Upper lobe of left lung (tissue), 6 donors: ENCODE measurements around the gene HECTD4. TPM values are rescaled to one million over a fixed set of nuclear protein-coding genes. Genes with fewer than 3 reads are reported as not detected.

Experiments
- ATAC-seq, 2 donors: fragments of 200-7000 bp; cut with Tn5 transposase; one replicate each; pipeline ENCODE4 v1.9.1; 2022; ENCODE audit warnings: mild to moderate bottlenecking in 2 of 2, moderate library complexity in 2 of 2; ENCODE audit not compliant: low FRiP score in 2 of 2
- DNase-seq, 2 donors: peaks; one replicate each; pipeline ENCODE4 v3.0.0-alpha.2; 2019 to 2020
- H3K27ac ChIP-seq, 4 donors: fragments of 200-600 bp; sonication (generic); one replicate each; pipeline ENCODE4 v1.5.1; 2016 to 2019
- H3K27me3 ChIP-seq, 4 donors: fragments of 200-600 bp; sonication (generic); one replicate each; pipeline ENCODE4 v1.5.1; 2017 to 2019
- H3K36me3 ChIP-seq, 4 donors: fragments of 200-600 bp; sonication (generic); one replicate each; pipeline ENCODE4 v1.5.1; 2016 to 2019
- H3K4me1 ChIP-seq, 4 donors: fragments of 200-600 bp; sonication (generic); one replicate each; pipeline ENCODE4 v1.5.1; 2018 to 2019
- H3K4me3 ChIP-seq, 4 donors: fragments of 200-600 bp; sonication (generic); one replicate each; pipeline ENCODE4 v1.5.1; 2017 to 2019; ENCODE audit warnings: mild to moderate bottlenecking in 2 of 4, moderate library complexity in 1 of 4
- H3K9me3 ChIP-seq, 4 donors: fragments of 200-600 bp; sonication (generic); one replicate each; pipeline ENCODE4 v1.5.1; 2018 to 2019
- EP300 ChIP-seq, 4 donors: sonication (generic); formaldehyde crosslinking; IDR thresholded peaks; one replicate each; pipeline ENCODE4 v1.5.1; 2017; ENCODE audit warnings: antibody characterized with exemption in 4 of 4, control low read depth in 2 of 4
- POLR2A ChIP-seq, 4 donors: fragments of 450-650 bp; IDR thresholded peaks; one replicate each; pipeline ENCODE4 v1.5.1; 2016 to 2017; ENCODE audit warnings: antibody characterized with exemption in 4 of 4, mild to moderate bottlenecking in 2 of 4
- POLR2AphosphoS5 ChIP-seq, 2 donors: sonication (generic); formaldehyde crosslinking; IDR thresholded peaks; one replicate each; pipeline ENCODE4 v1.5.1; 2017; ENCODE audit warnings: antibody characterized with exemption in 2 of 2
- whole genome bisulfite sequencing, 2 donors: methylation state at CpG; one replicate each; pipeline ENCODE4 v1.1.5; 2017 to 2018; 5-methylcytosine and 5-hydroxymethylcytosine counted together
- total RNA-seq, 6 donors: library from RNA; depleted of rRNA in 4 of 6; stranded (reverse); fragments of >200 nt in 4 of 6; gene quantifications; one replicate each; pipeline versions ENCODE4 v1.1.0 to v1.2.1, GENCODE V29; 2016 to 2021
- TF ChIP-seq, protein P1 (sequence below), 6 experiments: fragments of 450-650 bp in 4 of 6; fragments of 200-600 bp in 2 of 6; sonication (generic) in 2 of 6; IDR thresholded peaks; one replicate each; pipeline ENCODE4 v1.5.1; 2016 to 2019; ENCODE audit warnings: antibody characterized with exemption in 6 of 6
- donor health status: DM: no; HTN: no; CAD: no; lungs with moderate emphysema.
- donor health status: DM: no; HTN: yes; CAD: no; lungs with severe emphysema.

The HECTD4 gene
- total RNA-seq, 6 donors from 2014 or later: 34.1 to 196 (median 50.0) TPM

DNA sequence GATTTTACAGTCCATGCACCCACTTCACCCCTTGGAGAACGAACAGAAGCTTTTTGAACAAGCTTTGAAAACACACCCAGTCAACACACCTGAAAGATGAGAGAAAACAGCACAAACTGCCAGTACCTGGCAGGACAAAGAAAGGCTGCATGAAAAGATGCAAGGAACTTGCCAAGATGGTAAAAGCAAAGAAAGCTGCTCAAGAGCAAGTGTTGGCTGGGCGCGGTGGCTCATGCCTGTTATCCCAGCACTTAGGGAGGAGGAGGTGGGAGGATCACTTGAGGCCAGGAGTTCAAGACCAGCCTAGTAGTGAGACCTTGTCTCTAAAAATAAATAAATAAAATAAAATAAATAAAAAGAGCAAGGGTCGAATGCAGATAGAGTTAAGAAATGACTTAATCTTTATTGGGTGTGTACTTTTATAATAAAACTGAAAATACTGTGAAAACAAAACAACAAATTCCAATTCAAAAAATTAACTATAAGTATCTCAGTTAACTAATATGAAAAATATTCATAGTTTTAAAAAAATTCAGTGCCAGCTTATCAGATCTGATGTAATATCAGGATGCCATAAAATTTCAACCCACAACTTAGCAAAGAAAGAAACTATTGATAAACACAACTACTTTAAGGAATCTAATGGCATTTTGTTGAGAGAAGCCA, 59.2 kb downstream of the HECTD4 start:
- H3K4me1 ChIP-seq: peaks cover 0 to 7% (median 2%) of the 10 kb centered on the region in 4 donors
- ATAC-seq: no peak
- 61 to 71% methylated on average over 4 of the region's 4 CpGs for WGBS, 2 donors
- H3K36me3 ChIP-seq: peaks cover 0 to 14% (median 0%) of the 10 kb centered on the region in 4 donors
- no peaks in the 10 kb centered on the region for H3K9me3 ChIP-seq
- no peak overlapping the region for H3K4me3 ChIP-seq
- DNase-seq: no peak
- H3K27ac ChIP-seq: no peak overlapping the region
- no peaks in the 10 kb centered on the region for H3K27me3 ChIP-seq
- no peak for TF ChIP-seq POLR2AphosphoS5 (IDR thresholded peaks at IDR 0.05)
- TF ChIP-seq, protein P1, sequence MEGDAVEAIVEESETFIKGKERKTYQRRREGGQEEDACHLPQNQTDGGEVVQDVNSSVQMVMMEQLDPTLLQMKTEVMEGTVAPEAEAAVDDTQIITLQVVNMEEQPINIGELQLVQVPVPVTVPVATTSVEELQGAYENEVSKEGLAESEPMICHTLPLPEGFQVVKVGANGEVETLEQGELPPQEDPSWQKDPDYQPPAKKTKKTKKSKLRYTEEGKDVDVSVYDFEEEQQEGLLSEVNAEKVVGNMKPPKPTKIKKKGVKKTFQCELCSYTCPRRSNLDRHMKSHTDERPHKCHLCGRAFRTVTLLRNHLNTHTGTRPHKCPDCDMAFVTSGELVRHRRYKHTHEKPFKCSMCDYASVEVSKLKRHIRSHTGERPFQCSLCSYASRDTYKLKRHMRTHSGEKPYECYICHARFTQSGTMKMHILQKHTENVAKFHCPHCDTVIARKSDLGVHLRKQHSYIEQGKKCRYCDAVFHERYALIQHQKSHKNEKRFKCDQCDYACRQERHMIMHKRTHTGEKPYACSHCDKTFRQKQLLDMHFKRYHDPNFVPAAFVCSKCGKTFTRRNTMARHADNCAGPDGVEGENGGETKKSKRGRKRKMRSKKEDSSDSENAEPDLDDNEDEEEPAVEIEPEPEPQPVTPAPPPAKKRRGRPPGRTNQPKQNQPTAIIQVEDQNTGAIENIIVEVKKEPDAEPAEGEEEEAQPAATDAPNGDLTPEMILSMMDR (IDR thresholded peaks at IDR 0.05): no peak
- no peak for TF ChIP-seq EP300 (IDR thresholded peaks at IDR 0.05)
- TF ChIP-seq POLR2A (IDR thresholded peaks at IDR 0.05): no peak

DNA sequence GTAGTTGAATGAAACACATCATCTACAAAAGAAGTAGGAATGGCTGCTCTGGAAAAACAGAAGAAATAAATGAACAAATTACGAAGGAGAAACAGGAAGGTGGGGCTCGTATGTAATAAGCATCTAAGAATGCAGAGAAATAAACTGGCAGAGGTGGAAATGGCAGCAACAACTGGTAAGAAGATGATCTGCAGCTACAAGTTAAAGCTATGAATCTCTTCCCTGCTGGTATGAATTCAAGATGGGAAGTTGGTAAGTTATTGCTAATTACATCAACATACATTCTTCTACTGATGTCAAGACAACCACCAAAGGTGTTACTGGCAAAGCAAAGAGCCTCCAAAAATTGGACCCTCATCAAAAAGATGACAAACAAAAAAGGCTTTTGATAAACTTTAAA, 59.8 kb downstream of the HECTD4 start:
- DNase-seq (no peak), ATAC-seq (no peak)
- Histone ChIP-seq H3K4me1 (peaks cover 0 to 4% (median under 1%) of the 10 kb centered on the region in 4 donors), H3K27ac (no peak overlapping the region), H3K27me3 (no peaks in the 10 kb centered on the region), H3K9me3 (no peaks in the 10 kb centered on the region), H3K36me3 (peaks cover 0 to 14% (median 0%) of the 10 kb centered on the region in 4 donors), H3K4me3 (no peak overlapping the region)
- WGBS, 2 donors: 64 to 74% methylated on average over 2 of the region's 2 CpGs
- TF ChIP-seq POLR2A (IDR thresholded peaks at IDR 0.05): no peak
- TF ChIP-seq, protein P1 (IDR thresholded peaks at IDR 0.05): no peak
- no peak for TF ChIP-seq POLR2AphosphoS5 (IDR thresholded peaks at IDR 0.05)
- no peak for TF ChIP-seq EP300 (IDR thresholded peaks at IDR 0.05)

DNA sequence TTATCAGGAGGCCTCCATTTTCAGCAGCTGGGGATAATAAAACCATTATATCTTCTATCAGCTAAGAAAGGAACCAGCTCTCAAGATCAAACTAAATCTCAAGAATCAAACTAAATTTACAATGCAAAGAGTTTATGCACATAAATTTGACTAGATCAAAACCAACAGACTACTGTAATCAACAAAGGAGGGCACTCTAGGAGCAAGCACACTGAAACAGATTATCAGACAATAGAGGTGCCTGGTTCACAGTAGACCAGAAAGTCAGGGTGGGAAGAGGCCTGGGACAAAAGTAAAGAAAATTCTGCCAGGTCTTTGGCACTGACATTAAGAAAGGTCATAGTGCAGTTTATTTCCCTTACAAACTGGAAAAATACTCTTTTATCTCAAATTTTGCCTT, 61.0 kb downstream of the HECTD4 start:
- Histone ChIP-seq H3K4me1 (peaks cover 0 to 4% (median 0%) of the 10 kb centered on the region in 4 donors), H3K36me3 (peaks cover 0 to 14% (median 0%) of the 10 kb centered on the region in 4 donors), H3K27ac (no peak overlapping the region), H3K9me3 (no peaks in the 10 kb centered on the region), H3K27me3 (no peaks in the 10 kb centered on the region), H3K4me3 (no peak overlapping the region)
- ATAC-seq (no peak), DNase-seq (no peak)
- TF ChIP-seq EP300 (IDR thresholded peaks at IDR 0.05): no peak
- TF ChIP-seq POLR2A (IDR thresholded peaks at IDR 0.05): no peak
- no peak for TF ChIP-seq POLR2AphosphoS5 (IDR thresholded peaks at IDR 0.05)
- TF ChIP-seq, protein P1 (IDR thresholded peaks at IDR 0.05): no peak

DNA sequence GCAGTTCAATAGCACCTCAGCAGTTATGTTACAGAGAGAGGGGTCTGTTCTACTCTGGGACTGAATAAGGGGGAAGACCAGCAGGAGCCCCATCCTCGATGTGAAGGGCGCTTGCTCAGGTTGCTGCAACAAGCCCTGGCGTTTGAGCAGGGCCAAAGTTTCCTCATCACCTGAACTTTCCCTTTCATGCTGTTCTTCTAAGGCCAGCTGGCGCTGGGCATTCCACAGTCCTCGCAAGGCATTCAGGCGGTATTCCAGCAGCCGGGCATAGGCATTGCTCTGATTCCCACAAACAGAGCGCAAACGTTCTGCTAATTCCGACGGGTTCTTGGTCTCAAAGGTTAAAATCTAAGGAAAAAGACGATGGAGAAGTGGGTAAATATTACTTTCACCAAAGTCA, 62.8 kb downstream of the HECTD4 start:
- Histone ChIP-seq H3K27me3 (no peaks in the 10 kb centered on the region), H3K9me3 (no peaks in the 10 kb centered on the region), H3K27ac (no peak overlapping the region), H3K4me3 (no peak overlapping the region), H3K4me1 (peaks cover 0 to 4% (median 0%) of the 10 kb centered on the region in 4 donors), H3K36me3 (peaks cover 0 to 15% (median 0%) of the 10 kb centered on the region in 4 donors)
- TF ChIP-seq EP300 (IDR thresholded peaks at IDR 0.05) (no peak), POLR2AphosphoS5 (IDR thresholded peaks at IDR 0.05) (no peak), POLR2A (IDR thresholded peaks at IDR 0.05) (no peak)
- TF ChIP-seq, protein P1 (IDR thresholded peaks at IDR 0.05): no peak
- DNase-seq (no peak), ATAC-seq (no peak)
- 97% methylated on average over 12 of the region's 12 CpGs for WGBS, 2 donors

DNA sequence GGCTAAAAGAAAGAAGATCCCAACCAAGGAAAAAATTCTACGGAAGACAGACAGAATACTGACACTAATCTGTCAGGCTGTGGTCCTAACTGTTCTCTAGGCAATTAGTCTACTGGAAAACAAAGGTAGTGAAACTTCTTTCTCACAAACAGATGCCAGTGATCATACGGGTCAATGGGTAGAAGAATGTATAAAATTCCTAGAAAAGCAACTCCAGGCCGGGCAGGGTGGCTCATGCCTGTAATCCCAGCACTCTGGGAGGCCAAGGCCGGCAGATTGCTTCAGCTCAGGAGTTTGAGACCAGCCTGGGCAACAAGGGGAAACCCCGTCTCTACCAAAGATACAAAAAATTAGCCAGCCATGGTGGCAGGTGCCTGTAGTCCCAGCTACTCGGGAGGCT, 64.8 kb downstream of the HECTD4 start:
- H3K27me3 ChIP-seq: no peaks in the 10 kb centered on the region
- peaks cover 0 to 35% (median 5%) of the 10 kb centered on the region in 4 donors for H3K36me3 ChIP-seq
- H3K4me3 ChIP-seq: no peak overlapping the region
- H3K9me3 ChIP-seq: no peaks in the 10 kb centered on the region
- DNase-seq (no peak), ATAC-seq (no peak)
- TF ChIP-seq, protein P1 (IDR thresholded peaks at IDR 0.05): no peak
- TF ChIP-seq EP300 (IDR thresholded peaks at IDR 0.05) (no peak), POLR2AphosphoS5 (IDR thresholded peaks at IDR 0.05) (no peak), POLR2A (IDR thresholded peaks at IDR 0.05) (no peak)
- 87 to 88% methylated on average over 6 of the region's 6 CpGs for WGBS, 2 donors
- no peaks in the 10 kb centered on the region for H3K4me1 ChIP-seq
- no peak overlapping the region for H3K27ac ChIP-seq
